HG02759 (cell line): Measurements from ENCODE around the gene LYPD4.
"Not testable (repeated sequence)": the region's sequence is repeated elsewhere in the genome, so short reads cannot be mapped to it uniquely, and the experiment has no call there.

ENCODE experiments used
- ATAC-seq: cut with Tn5 transposase; IDR thresholded peaks from one replicate; pipeline ENCODE4 v1.9.1; 2021; ENCODE audit warnings: mild to moderate bottlenecking, moderate library complexity; ENCODE audit not compliant: unreplicated experiment

The LYPD4 gene

DNA sequence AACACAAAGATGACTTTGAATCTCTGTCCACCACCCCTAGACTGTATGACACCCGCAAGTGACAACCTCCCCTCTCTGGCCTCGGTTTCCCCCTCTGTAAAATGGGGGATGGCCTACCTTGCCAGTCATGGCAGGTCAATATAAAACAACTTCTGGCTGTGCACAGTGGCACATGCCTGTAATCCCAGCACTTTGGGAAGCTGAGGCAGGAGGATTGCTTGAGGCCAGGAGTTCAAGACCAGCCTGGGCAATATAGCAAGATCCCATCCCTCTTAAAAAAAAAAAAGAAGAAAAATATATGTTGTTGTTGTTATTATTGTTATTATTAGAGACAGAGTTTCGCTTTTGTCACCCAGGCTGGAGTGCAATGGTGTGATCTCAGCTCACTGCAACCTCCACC, 31.5 kb upstream of the LYPD4 start:
- ATAC-seq, result not testable (repeated sequence)

DNA sequence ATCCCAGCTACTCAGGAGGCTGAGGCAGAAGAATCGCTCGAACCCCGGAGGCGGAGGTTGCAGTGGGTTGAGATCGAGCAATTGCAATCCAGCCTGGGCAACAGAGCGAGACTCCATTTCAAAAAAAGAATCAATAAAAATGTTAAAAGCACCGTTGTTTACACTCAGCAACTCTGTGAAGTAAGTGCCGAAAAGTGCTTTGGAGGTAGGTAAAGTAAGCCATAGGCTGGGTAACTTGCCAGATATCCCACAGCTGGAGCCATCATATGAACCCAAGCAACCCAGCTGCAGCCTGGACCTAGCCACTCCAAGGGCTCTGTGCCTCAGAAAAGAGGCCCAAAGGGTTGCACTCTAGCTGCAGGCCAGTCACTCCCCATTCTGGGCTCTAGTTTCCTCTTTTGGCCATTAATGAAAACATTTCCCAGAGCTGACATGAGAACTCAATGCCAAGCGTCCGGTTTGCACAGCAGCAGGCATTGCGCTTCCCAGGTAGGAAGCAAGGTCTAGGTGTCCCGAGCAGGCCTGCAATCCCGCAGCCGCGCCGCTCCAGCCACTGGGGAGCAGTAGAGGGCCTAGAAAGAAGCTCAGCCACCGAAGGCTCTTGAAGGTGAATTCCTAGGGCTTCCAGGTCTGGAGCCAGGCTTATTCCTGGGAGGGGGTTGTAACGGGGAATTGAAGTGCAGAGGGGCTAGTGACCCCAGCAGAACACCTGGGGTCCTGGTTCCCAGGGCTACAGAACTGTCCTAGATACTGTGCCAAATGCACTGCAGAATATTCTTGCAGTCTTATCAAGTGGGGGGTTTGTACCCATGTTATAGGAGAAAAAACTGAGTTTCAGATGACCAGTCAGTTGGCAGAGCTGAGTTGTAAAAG, 28.5 kb upstream of the LYPD4 start:
- ATAC-seq, result no peak

DNA sequence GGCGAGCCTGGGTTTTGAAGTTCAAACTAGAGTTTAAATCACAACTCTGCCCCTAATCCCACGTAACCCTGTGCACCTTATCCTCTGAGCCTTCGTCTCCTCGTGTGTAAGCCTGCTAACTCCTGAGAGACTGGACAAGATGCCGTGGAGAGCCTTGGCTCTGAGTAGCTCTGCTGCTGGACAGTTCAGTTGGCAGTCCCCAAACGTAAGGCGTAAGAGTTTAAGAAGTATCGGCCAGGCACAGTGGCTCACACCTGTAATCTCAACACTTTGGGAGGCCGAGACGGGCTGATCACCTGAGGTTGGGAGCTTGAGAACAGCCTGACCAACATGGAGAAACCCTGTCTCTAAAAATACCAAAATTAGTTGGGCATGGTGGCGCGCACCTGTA, 27.9 kb upstream of the LYPD4 start:
- no peak for ATAC-seq

DNA sequence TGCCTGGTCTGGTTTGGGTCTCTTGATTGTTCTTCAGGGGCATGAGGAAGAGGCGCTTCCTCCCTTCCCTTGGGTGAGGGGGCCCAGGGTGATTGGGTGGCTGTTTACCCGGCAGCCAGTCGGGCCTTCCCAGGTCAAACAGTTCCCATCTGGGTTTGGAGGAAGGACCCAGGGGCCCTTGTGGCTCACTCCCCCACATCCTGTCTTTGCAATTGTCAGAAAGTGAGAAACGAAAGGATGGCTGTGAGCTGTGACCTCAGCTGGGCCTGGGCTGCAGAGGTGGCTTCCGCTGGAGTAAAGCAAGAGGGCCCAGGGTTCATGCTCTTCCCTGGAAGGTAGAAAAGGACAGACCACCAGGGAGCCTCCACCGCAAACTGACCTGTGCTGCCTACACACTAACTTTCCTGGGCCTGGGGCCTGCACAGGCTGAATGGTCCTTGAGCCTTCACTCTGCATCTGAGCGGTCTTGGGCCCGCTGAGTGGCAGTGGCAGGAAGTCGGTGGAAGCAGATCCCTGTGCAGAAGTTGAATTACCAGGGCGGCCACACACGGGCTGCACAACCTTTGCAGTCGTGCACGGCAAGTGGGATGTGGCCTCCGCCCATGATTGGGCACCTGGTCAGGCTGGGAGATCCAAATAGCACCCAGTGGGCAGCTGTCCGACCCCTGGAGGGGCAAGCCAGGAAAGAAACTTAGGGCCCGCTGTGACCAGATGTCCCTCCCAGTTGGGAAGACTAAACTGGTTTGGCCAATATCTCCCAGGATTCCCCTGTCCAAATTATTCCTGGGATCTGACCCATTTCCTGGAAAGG, 27.3 kb upstream of the LYPD4 start:
- ATAC-seq, result peak; percentile 53

DNA sequence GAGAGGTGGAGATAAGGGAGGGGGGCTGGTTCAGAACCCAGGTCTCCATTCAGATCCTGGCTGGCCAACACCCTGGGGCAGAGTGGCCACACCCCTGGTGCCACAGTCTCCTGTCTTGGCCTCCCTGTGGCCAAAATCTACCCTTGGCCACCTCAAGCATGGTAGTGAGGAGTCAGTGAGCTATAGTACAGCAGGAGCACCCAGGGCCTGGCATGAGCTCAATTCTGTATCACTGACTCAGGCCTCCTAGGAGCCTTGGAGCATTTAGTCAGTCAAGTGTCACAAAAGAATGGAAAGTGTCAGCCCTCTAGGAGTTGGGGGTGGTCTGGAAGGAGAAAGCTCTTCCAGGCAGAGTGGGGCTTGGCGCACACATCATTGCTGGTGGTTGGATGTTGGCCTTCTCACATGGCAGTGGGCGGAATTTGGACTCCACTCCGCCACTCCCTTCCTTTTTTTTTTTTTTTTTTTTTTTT, 26.0 kb upstream of the LYPD4 start:
- ATAC-seq, result no peak

DNA sequence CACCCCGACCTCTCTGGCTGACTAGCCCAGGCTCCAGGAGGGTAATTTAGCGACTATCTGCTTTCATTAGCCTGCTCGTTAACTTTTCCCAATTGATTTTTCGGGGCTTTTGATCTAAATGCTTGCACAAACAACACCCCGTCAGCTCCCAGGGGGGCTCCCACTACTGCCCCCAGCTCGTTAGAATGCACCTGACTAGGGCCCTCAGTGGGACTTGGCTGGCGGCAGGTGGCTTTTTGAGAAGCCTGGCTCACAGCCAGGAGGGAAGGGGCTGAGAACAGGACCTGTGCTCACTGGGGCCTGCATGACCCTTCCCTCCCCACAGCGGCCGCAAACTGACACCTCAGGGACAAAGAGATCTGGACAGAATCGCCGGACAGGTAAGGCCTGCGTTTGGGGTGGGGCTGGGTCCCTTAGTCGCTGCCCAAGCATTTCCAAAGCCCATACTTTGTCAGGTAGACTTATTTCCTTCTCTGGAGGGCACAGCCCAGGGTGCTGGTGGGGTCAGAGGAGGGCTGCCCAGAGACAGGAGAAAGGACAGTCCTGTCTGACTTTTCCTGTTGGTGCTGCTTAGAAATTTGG, 25.0 kb upstream of the LYPD4 start:
- no peak for ATAC-seq

DNA sequence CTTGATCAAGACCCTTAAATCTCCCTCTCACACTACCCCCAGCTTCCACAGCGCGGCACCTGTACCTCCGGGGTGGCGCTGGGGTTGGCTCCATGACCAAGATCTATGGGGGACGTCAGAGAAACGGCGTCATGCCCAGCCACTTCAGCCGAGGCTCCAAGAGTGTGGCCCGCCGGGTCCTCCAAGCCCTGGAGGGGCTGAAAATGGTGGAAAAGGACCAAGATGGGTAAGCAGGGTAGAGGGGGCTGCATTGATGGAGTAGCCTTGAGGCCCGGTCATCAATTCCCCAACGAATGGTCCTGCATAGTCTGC, 24.5 kb upstream of the LYPD4 start:
- ATAC-seq, result no peak

DNA sequence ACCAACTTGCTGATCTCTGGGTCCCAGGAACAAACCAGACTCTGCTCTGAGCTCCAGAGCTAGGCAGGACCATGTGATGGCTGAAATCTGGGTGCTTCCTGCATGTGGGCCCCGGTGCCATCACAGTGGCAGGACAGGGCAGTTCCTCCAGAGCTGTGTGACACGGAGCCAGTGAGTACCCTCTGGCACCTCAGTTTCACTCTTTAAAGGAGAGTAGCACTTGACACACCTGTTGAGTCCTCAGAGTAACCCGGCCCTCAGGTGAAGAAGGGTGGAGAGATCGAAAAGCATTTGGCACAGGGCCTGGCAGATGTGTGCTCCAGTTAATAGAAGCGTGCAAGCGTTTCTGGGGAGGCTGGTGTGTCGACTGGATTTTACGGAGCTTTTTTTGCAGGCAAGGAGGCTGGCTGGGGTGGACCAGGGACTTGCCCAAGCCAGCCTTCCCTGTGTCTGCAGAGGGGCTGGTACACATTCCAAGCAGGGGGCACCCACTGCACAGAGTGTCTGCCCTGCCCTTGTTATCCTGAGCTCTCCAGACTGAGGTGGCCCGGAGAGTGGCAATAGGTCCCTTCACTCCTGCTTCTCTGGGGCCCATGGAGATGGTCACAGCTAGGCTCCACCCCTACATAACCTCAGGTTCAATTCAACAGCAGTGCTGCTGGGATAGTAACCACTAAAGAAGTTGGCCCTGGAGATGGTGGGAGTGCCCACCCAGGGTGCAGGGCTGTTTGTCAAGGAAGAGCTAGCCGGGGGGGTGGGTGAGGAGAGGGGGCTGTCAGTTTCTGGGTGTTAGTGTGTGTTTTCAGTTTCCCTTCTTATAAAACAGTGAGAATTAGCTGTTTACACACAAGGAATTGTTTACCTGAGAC, 23.9 kb upstream of the LYPD4 start:
- ATAC-seq, result no peak

DNA sequence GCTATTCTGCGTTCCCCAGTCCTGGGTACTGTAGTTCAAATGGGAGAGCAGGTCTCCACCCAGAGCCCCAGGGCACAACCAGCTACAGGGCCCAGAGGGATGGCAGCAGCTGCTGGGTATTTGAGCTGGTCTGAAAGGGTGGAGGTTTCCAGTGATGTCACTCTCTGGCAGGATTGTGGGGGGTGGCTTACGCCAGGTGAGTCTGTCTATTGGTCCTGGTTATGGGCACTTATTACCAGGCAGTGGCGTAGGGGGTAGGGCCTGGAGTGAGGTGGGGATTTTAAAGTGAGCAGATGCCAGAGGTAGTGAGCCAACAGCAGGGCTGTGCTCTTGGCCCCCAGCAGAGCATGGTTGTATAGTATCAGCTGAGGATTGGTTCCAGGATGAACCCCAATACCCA, 21.8 kb upstream of the LYPD4 start:
- ATAC-seq, result no peak

DNA sequence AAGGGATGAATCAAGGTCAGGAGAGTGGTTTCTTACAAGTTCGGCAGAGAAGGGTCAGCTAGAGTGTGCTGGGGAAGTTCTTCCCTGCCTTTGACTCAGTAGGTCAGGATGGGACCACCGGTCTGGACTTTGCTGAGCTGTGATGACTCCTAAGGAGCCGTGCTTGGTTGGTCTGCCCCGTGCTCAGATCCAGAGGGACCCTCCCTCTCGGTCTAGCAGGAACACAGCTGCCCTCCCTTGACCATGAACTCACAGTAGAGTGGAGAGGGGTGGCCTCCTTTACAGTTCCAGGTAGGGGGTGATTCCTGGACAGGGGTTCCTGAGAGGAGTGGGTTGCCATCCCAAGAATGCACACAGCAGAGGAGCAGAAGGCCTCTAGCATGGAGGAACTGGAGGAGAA, 19.9 kb upstream of the LYPD4 start:
- ATAC-seq, result no peak

DNA sequence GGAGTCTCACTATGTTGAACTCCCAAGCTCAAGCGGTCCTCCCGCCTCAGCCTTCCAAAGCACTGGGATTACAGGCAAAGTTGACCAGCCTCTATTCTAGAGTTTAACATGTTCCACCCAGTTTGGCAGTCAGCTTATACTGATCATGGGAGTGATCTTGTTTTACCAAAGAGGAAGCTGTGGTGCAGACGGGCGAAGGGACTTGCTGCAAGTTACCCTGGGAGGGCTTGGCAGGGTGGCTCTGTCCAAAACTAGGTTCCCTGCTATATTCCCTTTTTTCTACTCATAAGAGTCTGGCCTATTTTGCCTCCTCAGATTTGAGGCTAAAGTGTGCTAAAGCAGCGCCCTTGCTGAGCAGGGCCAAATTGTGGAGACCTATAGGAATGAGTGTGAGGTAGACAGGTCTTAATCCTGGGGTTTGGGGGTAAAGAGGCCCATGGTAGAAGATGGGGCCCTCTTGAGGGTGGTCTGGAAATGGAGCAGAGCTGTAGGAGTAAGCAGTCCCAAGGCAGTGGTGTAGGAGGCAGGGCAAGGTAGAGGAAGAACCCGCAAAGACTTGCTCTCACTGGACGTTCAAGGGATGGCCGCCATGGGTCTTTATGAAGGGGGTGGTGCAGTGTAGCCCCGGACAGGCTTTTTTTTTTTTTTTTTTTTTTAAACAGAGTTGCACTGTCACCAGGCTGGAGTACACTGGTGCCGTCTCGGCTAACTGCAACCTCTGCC, 18.9 kb upstream of the LYPD4 start:
- ATAC-seq, result no peak

DNA sequence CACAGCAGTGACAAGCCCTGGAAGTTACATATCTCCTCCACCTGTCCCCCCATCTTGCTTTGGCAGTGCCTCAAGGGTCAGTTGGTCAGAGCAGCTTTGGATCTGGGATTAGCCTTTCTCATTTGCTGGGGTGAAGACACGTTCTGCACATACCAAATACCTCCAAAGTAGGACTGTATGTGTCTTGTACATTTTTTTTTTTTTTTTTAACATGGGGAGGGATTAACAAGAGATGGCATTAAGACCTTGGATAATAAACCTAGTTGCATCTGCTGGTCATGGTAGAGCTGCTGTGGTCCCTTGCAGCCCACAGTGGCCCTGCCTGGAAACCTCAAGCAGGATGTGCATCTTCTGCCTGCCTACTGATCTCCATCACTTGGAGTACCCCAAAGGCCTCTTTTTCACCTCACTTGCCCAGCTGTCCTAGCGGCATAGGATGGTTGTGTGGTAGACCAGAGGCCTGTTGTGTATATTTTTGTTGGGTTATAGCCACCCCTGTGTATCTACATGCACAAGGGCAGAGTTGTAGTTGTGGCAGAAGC, 18.0 kb upstream of the LYPD4 start:
- ATAC-seq, result no peak

DNA sequence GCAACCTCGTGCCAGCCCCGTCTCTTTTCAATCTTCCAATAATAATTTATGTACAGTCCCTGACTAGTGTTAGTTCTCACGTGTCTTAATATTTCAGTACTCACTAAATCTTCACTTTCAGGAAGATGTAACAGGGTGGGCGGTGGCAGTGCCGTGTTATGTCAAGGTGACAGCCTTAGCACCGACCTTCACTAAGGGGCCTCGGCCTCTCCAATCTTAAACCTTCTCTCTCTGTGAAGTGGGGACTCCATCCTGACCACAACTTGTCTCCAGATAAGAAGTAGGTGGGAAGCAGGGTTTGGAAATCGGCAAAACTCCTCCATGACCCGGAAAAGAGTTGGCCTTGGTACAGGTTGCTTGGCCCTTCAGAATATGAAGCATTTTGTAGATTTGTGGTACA, 17.4 kb upstream of the LYPD4 start:
- ATAC-seq, result no peak

DNA sequence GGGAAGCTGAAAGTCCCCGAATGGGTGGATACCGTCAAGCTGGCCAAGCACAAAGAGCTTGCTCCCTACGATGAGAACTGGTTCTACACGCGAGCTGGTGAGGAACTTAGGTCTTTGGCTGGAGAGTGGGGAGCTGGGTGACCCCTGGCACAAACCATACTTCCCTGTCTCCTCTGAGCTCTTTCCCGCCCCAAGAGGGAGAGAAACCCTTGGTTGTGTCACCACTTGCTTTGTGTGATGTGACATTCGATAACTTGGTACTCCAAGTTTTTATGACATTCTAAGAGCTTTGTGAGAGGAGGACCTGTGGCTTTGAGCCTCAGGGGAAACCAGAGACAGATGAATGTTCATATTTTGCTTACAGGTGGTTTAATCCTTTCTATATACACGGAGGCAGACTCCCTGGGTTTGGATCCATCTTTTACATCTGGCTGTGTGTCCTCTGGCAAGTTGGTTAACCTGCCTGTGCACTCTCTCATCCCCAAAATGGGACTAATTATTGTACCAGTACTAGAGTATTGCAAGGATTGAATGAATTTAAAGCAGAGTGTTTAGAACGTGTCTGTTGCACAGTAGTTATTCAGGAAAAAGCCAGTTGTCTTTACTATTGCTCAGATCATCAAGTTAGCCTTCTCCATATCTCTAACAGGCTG, 16.8 kb upstream of the LYPD4 start:
- no peak for ATAC-seq

DNA sequence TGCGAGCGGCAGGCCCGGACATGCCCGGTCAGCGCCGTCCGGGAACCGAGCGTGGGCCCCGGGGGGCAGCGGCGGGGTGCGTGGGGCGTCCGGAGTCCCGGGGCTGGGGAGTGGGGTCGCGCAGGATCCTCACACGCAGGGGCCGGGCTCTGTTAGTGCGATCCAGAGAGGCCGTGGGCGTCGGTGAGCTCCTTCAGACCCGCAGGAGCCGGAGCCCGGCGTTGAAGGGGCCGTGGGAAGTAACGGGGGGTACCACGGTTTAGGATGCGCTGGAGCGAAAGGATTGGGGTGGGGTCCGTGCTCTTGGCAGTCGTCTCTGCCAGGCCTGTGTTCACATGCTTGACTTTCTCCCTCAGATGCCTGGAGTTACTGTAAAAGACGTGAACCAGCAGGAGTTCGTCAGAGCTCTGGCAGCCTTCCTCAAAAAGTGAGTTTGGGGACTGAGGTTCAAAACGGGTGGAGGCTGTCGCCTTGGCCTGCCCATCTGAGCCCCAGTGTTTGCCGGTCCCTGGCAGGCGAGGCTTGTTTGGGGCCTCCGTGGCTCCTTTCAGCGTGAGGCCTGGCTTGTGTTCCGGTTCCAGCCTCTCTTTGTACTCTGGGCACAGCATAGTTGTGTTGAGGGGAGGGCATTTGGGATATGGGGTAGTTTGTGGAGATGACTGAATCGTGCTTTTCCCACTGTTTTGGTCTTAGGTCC, 16.1 kb upstream of the LYPD4 start:
- no peak for ATAC-seq

DNA sequence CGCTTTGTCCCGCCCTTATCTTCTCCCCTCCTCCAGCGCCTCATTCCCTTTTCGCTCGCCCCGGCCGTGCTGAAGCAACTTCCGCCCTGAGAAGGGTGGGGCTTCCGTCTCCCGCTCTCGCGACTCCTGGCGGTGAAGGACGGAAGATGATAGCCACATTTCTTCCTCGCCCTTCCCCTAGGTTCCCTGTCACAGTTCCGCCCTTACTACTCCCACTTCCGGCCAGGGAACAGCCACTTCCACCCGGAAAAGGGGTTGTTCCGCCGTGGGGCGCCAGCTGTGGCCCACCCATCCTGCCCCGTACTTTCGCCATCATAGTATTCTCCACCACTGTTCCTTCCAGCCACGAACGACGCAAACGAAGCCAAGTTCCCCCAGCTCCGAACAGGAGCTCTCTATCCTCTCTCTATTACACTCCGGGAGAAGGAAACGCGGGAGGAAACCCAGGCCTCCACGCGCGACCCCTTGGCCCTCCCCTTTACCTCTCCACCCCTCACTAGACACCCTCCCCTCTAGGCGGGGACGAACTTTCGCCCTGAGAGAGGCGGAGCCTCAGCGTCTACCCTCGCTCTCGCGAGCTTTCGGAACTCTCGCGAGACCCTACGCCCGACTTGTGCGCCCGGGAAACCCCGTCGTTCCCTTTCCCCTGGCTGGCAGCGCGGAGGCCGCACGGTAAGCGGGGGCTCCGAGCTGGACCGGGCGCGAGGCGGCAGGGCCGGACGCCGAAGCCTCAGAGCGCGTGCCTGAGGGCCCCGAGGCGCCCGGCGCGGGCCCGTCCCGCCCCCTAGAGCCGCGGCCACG, 15.3 kb upstream of the LYPD4 start, which contains the start of gene RPS19:
Gene RPS19, plus strand, starts transcription at position 638 of the 801 bp plus-strand sequence. CDS start 520 bp downstream, outside the sequence.
- peak; percentile 79 for ATAC-seq

DNA sequence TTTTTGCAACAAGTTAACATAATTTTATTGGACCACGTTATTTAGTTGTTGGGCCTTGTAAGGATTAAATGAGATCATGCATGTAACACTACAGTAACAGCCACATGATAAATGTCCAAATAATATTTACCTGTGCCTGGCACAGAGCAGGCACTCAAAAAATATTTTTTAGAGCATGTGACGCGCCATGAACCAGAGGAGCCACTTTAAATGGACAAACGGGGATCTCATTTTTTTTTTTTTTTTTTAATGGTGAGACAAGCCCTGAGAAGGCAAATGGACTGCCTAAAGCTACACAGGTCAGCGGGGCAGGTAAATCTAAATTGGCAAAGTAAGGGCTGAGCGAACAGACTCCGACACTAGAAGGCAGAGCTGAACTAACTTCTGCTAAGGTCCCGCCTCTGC, 14.7 kb upstream of the LYPD4 start:
- no peak for ATAC-seq

DNA sequence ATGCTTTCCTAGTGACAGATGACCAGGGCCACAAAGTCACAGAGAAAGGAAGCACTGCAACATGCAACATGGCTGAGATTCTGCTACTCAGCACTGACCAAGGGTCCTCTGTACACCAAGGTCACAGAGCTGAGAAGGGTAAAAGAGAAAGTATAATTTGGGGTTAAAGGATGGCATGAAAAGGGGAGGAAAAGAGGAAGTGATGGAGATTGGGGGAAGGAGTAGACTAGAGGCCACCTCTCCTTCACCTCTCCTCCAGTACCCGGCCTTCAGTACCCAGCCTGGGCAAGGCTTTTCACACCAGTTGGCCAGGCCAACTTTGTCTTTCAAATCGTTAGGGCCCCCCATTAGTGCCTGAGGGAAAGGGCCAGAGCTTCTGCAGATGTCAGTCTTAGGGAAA, 9.3 kb upstream of the LYPD4 start:
- ATAC-seq, result no peak
